MCF 10A (cell line): Measurements from ENCODE around the gene PARVB. TPM values are rescaled to one million over a fixed set of nuclear protein-coding genes. Genes with fewer than 3 reads are reported as not detected.

Experiments used
- BruUV-seq: library from RNA; stranded (reverse); fragments of 400-500 nt; replicated peaks from 2 replicates; lab custom pipeline; 2021; lab: Mats Ljungman, UMichigan
- CTCF ChIA-PET: fragments of 300-600 bp; sonication (Branson Sonifier 250); formaldehyde crosslinking; extraction: SDS; loops from one replicate; lab custom pipeline; 2021; ENCODE audit warnings: antibody characterized with exemption, inconsistent platforms; lab: Yijun Ruan, JAX
- POLR2A ChIA-PET: fragments of 300-600, 350-650 bp; sonication (Branson Sonifier 250); formaldehyde crosslinking; extraction: SDS; loops from one replicate; lab custom pipeline; 2020; ENCODE audit warnings: antibody characterized with exemption, inconsistent platforms; lab: Yijun Ruan, JAX
- DNase-seq: peaks from one replicate; pipeline ENCODE4 v3.0.0-alpha.2; 2018; ENCODE audit not compliant: unreplicated experiment
- H3K27ac Mint-ChIP-seq: one replicate; pipeline ENCODE4 v1.8.0; 2022; ENCODE audit warnings: mild to moderate bottlenecking, low read depth, mixed read lengths; ENCODE audit not compliant: unreplicated experiment
- H3K27me3 Mint-ChIP-seq: one replicate; pipeline ENCODE4 v1.8.0; 2022; ENCODE audit warnings: mixed read lengths; ENCODE audit not compliant: insufficient read depth, unreplicated experiment
- H3K36me3 Mint-ChIP-seq: one replicate; pipeline ENCODE4 v1.8.0; 2022; ENCODE audit warnings: mild to moderate bottlenecking, moderate library complexity, mixed read lengths; ENCODE audit not compliant: insufficient read depth, unreplicated experiment
- H3K4me1 Mint-ChIP-seq: one replicate; pipeline ENCODE4 v1.8.0; 2022; ENCODE audit warnings: mixed read lengths; ENCODE audit not compliant: insufficient read depth, unreplicated experiment
- H3K4me3 Mint-ChIP-seq: one replicate; pipeline ENCODE4 v1.8.0; 2022; ENCODE audit warnings: mild to moderate bottlenecking, moderate library complexity, mixed read lengths; ENCODE audit not compliant: unreplicated experiment
- H3K9me3 Mint-ChIP-seq: one replicate; pipeline ENCODE4 v1.8.0; 2022; ENCODE audit warnings: mixed read lengths; ENCODE audit not compliant: unreplicated experiment
- CTCF ChIP-seq: fragments of 200-600 bp; IDR thresholded peaks from one replicate; pipeline ENCODE4 v1.8.0; 2022; ENCODE audit warnings: antibody characterized with exemption, mild to moderate bottlenecking; ENCODE audit not compliant: unreplicated experiment
- intact Hi-C: fragments of 100-400 bp; cut with micrococcal nuclease; formaldehyde crosslinking; loops from 2 replicates; pipeline ENCODE4 v1.14.1; 2022
- total RNA-seq: library from RNA; stranded (reverse); gene quantifications from 2 replicates; pipeline ENCODE4 v1.2.3, GENCODE V29; 2022

PARVB gene
- total RNA-seq, 1 experiment from 2014 or later = 26.0 TPM

GRCh38 chr22:44131412-44131811 lies 107.3 kb downstream of the PARVB start:
- no TSS peak for BruUV-seq
- H3K9me3 Mint-ChIP-seq = peaks cover 3% of the 10 kb centered on the region
- H3K4me3 Mint-ChIP-seq = no peak overlapping the region
- POLR2A ChIA-PET = interaction anchor here (0.6 kb wide), 1 partner anchor 20 kb away, joined by 3 read pairs; no protein-coding TSS in a partner anchor
- intact Hi-C loops = no loop called here
- no peaks in the 10 kb centered on the region for H3K36me3 Mint-ChIP-seq
- H3K27me3 Mint-ChIP-seq = no peaks in the 10 kb centered on the region
- H3K27ac Mint-ChIP-seq = no peak overlapping the region
- no peak for DNase-seq
- TF ChIP-seq CTCF = no peak
- no peaks in the 10 kb centered on the region for H3K4me1 Mint-ChIP-seq
- CTCF ChIA-PET = no interaction called here

- Mint-ChIP-seq H3K4me3 (no peak overlapping the region), H3K4me1 (no peaks in the 10 kb centered on the region), H3K36me3 (no peaks in the 10 kb centered on the region), H3K27ac (no peak overlapping the region), H3K9me3 (peaks cover 5% of the 10 kb centered on the region), H3K27me3 (no peaks in the 10 kb centered on the region)
- ChIA-PET POLR2A (interaction anchor here (0.6 kb wide), 1 partner anchor 20 kb away, joined by 3 read pairs; no protein-coding TSS in a partner anchor), CTCF (no interaction called here)
- DNase-seq = no peak
- no peak for TF ChIP-seq CTCF
- intact Hi-C loops = no loop called here
- BruUV-seq = no TSS peak
Observed at GRCh38 chr22:44131989-44132685, 108.0 kb downstream of the PARVB start.

GRCh38 chr22:44132724-44133123 lies 108.6 kb downstream of the PARVB start:
- Mint-ChIP-seq H3K27me3 (no peaks in the 10 kb centered on the region), H3K36me3 (no peaks in the 10 kb centered on the region), H3K9me3 (peaks cover 5% of the 10 kb centered on the region), H3K4me1 (no peaks in the 10 kb centered on the region), H3K4me3 (no peak overlapping the region), H3K27ac (no peak overlapping the region)
- CTCF ChIA-PET = no interaction called here
- BruUV-seq = no TSS peak
- no peak for DNase-seq
- intact Hi-C loops = no loop called here
- POLR2A ChIA-PET = no interaction called here
- no peak for TF ChIP-seq CTCF

GRCh38 chr22:44133161-44133560 lies 109.1 kb downstream of the PARVB start:
- H3K36me3 Mint-ChIP-seq = no peaks in the 10 kb centered on the region
- ChIA-PET POLR2A (no interaction called here), CTCF (no interaction called here)
- intact Hi-C loops = no loop called here
- H3K27me3 Mint-ChIP-seq = no peaks in the 10 kb centered on the region
- no peak overlapping the region for H3K4me3 Mint-ChIP-seq
- no TSS peak for BruUV-seq
- H3K4me1 Mint-ChIP-seq = no peaks in the 10 kb centered on the region
- peaks cover 5% of the 10 kb centered on the region for H3K9me3 Mint-ChIP-seq
- no peak for TF ChIP-seq CTCF
- H3K27ac Mint-ChIP-seq = no peak overlapping the region
- no peak for DNase-seq
